ENCODE data around the gene ADAT1.

Gene ADAT1

GRCh38 chr16:75570396-75571065, 52.5 kb downstream of the ADAT1 start:
- TF ChIP-seq SIN3A (IDR thresholded peaks at IDR 0.05; ENCODE audit: borderline replicate concordance, insufficient read depth, low read length) (no peak), FOXP2 (optimal IDR thresholded peaks at IDR 0.05; ENCODE audit: borderline replicate concordance, extremely low read depth, extremely low read length, insufficient read depth) (no peak), POLR2AphosphoS5 (IDR thresholded peaks at IDR 0.05; ENCODE audit: low read depth, low read length) (no peak), TAF1 (IDR thresholded peaks at IDR 0.05; ENCODE audit: borderline replicate concordance, insufficient read depth, low read length) (no peak), REST (IDR thresholded peaks at IDR 0.05; ENCODE audit: insufficient read depth in 1 of 2, low read depth in 2 of 2, low read length in 2 of 2) (no peak)

- TF ChIP-seq FOXP2 (optimal IDR thresholded peaks at IDR 0.05; ENCODE audit: borderline replicate concordance, extremely low read depth, extremely low read length, insufficient read depth) (no peak), REST (IDR thresholded peaks at IDR 0.05; ENCODE audit: insufficient read depth in 1 of 2, low read depth in 2 of 2, low read length in 2 of 2) (no peak), POLR2AphosphoS5 (IDR thresholded peaks at IDR 0.05; ENCODE audit: low read depth, low read length) (no peak), TAF1 (IDR thresholded peaks at IDR 0.05; ENCODE audit: borderline replicate concordance, insufficient read depth, low read length) (no peak), SIN3A (IDR thresholded peaks at IDR 0.05; ENCODE audit: borderline replicate concordance, insufficient read depth, low read length) (no peak)
Measured at GRCh38 chr16:75567911-75568310, 55.2 kb downstream of the ADAT1 start.

GRCh38 chr16:75566758-75567255, 56.3 kb downstream of the ADAT1 start:
- no peak for TF ChIP-seq SIN3A (IDR thresholded peaks at IDR 0.05; ENCODE audit: borderline replicate concordance, insufficient read depth, low read length)
- TF ChIP-seq REST (IDR thresholded peaks at IDR 0.05; ENCODE audit: insufficient read depth in 1 of 2, low read depth in 2 of 2, low read length in 2 of 2): peak; percentile 52 to 87; a peak in 3 of 4 replicates

- TF ChIP-seq POLR2AphosphoS5 (IDR thresholded peaks at IDR 0.05; ENCODE audit: low read depth, low read length) (peak; percentile 67), REST (IDR thresholded peaks at IDR 0.05; ENCODE audit: insufficient read depth in 1 of 2, low read depth in 2 of 2, low read length in 2 of 2) (no peak)
Measured at GRCh38 chr16:75566040-75566757, 56.9 kb downstream of the ADAT1 start, which contains the start of gene GABARAPL2. Gene GABARAPL2, plus strand, starts transcription at chr16:75566379. Its CDS starts 108 bp downstream, at chr16:75566487.
